H9 (cell line): Measurements from ENCODE around the gene NUDT15. TPM values are rescaled to one million over a fixed set of nuclear protein-coding genes. Genes with fewer than 3 reads are reported as not detected.

Experiments
- DNase-seq: peaks from one replicate; pipeline ENCODE4 v3.0.0-alpha.2; 2017
- H2AFZ ChIP-seq: one replicate; pipeline ENCODE4 v1.6.1; 2013; ENCODE audit warnings: mild to moderate bottlenecking, low read length, control low read depth, moderate library complexity
- H2AK5ac ChIP-seq: 2 replicates; pipeline ENCODE4 v1.6.1; 2013; ENCODE audit warnings: low read length, control low read depth, mixed read lengths; ENCODE audit not compliant: insufficient read length
- H2BK120ac ChIP-seq: one replicate; pipeline ENCODE4 v1.6.1; 2013; ENCODE audit warnings: low read depth, mild to moderate bottlenecking, low read length, control low read depth, inconsistent platforms; ENCODE audit not compliant: poor library complexity, severe bottlenecking
- H2BK12ac ChIP-seq: 2 replicates; pipeline ENCODE4 v1.6.1; 2013; ENCODE audit warnings: low read length, control low read depth, mixed read lengths, low read depth; ENCODE audit not compliant: insufficient read length
- H2BK15ac ChIP-seq: 2 replicates; pipeline ENCODE4 v1.6.1; 2013; ENCODE audit warnings: low read depth, low read length, control low read depth
- H2BK20ac ChIP-seq: one replicate; pipeline ENCODE4 v1.6.1; 2013; ENCODE audit warnings: low read depth, mild to moderate bottlenecking, low read length, control low read depth, inconsistent platforms; ENCODE audit not compliant: poor library complexity, severe bottlenecking
- H2BK5ac ChIP-seq: 2 replicates; pipeline ENCODE4 v1.6.1; 2013; ENCODE audit warnings: low read length, control low read depth, mixed read lengths; ENCODE audit not compliant: insufficient read length
- H3K14ac ChIP-seq: 2 replicates; pipeline ENCODE4 v1.6.1; 2013; ENCODE audit warnings: low read length, control low read depth; ENCODE audit not compliant: insufficient read depth
- H3K18ac ChIP-seq: 2 replicates; pipeline ENCODE4 v1.6.1; 2013; ENCODE audit warnings: low read depth, mild to moderate bottlenecking, mixed read lengths, low read length, control low read depth; ENCODE audit not compliant: insufficient read length
- H3K23ac ChIP-seq: 2 replicates; pipeline ENCODE4 v1.6.1; 2013; ENCODE audit warnings: low read length, control low read depth, mixed read lengths, low read depth; ENCODE audit not compliant: insufficient read length
- H3K23me2 ChIP-seq: 2 replicates; pipeline ENCODE4 v1.6.1; 2013; ENCODE audit warnings: low read depth, mild to moderate bottlenecking, mixed read lengths, low read length, control low read depth; ENCODE audit not compliant: insufficient read length, poor library complexity, severe bottlenecking
- H3K27ac ChIP-seq: 2 replicates; pipeline ENCODE4 v1.5.1; 2013; ENCODE audit warnings: low read length, control low read depth, mixed read lengths, low read depth; ENCODE audit not compliant: insufficient read length
- H3K27me3 ChIP-seq: 2 replicates; pipeline ENCODE4 v1.6.1; 2013; ENCODE audit warnings: low read length, control low read depth, inconsistent platforms; ENCODE audit not compliant: insufficient read depth
- H3K4ac ChIP-seq: 2 replicates; pipeline ENCODE4 v1.6.1; 2013; ENCODE audit warnings: low read depth, mild to moderate bottlenecking, control low read depth, inconsistent platforms, low read length, moderate library complexity
- H3K4me1 ChIP-seq: 2 replicates; pipeline ENCODE4 v1.6.1; 2013; ENCODE audit warnings: low read length, control low read depth, inconsistent platforms; ENCODE audit not compliant: insufficient read depth
- H3K4me2 ChIP-seq: 2 replicates; pipeline ENCODE4 v1.6.1; 2013; ENCODE audit warnings: low read length, control low read depth, mixed read lengths; ENCODE audit not compliant: insufficient read length, insufficient read depth
- H3K56ac ChIP-seq: 2 replicates; pipeline ENCODE4 v1.6.1; 2013; ENCODE audit warnings: low read depth, mild to moderate bottlenecking, mixed read lengths, low read length, control low read depth; ENCODE audit not compliant: insufficient read length
- H3K79me1 ChIP-seq: 2 replicates; pipeline ENCODE4 v1.6.1; 2013; ENCODE audit warnings: low read depth, mild to moderate bottlenecking, moderate library complexity, low read length, control low read depth, inconsistent platforms; ENCODE audit not compliant: insufficient read depth, poor library complexity, severe bottlenecking
- H3K79me2 ChIP-seq: 2 replicates; pipeline ENCODE4 v1.6.1; 2013; ENCODE audit warnings: low read length, control low read depth, inconsistent platforms; ENCODE audit not compliant: insufficient read depth
- H3K9ac ChIP-seq: 2 replicates; pipeline ENCODE4 v1.6.1; 2013; ENCODE audit warnings: low read length, control low read depth, mixed read lengths; ENCODE audit not compliant: insufficient read length; ENCODE audit errors: extremely low read depth
- H3K9me3 ChIP-seq: one replicate; pipeline ENCODE4 v1.6.1; 2013; ENCODE audit warnings: low read depth, low read length, inconsistent platforms; ENCODE audit not compliant: control insufficient read depth
- H3T11ph ChIP-seq: one replicate; pipeline ENCODE4 v1.6.1; 2013; ENCODE audit warnings: mild to moderate bottlenecking, low read length, control low read depth, inconsistent platforms
- H4K20me1 ChIP-seq: one replicate; pipeline ENCODE4 v1.6.1; 2013; ENCODE audit not compliant: control insufficient read depth, insufficient read length, insufficient read depth
- H4K5ac ChIP-seq: 2 replicates; pipeline ENCODE4 v1.6.1; 2013; ENCODE audit warnings: low read depth, mild to moderate bottlenecking, mixed read lengths, low read length, control low read depth; ENCODE audit not compliant: insufficient read length
- H4K8ac ChIP-seq: replicated peaks from 2 replicates; pipeline ENCODE4 v1.6.1; 2013; ENCODE audit warnings: low read length, control low read depth, mixed read lengths, low read depth; ENCODE audit not compliant: insufficient read length
- H4K91ac ChIP-seq: 2 replicates; pipeline ENCODE4 v1.6.1; 2013; ENCODE audit warnings: low read depth, mild to moderate bottlenecking, moderate library complexity, mixed read lengths, low read length, control low read depth; ENCODE audit not compliant: insufficient read length
- H3K27ac Mint-ChIP-seq, 3 experiments: 2 replicates in 2 of 3; 3 replicates in 1 of 3; pipeline ENCODE4 v1.8.0; 2020 to 2021; ENCODE audit warnings: mixed read lengths in 3 of 3, mild to moderate bottlenecking in 1 of 3, moderate library complexity in 1 of 3
- H3K27me3 Mint-ChIP-seq: 2 replicates; pipeline ENCODE4 v1.8.0; 2021; ENCODE audit warnings: low read depth, mild to moderate bottlenecking, moderate library complexity, mixed read lengths
- H3K36me3 Mint-ChIP-seq, 3 experiments: 2 replicates in 2 of 3; 3 replicates in 1 of 3; pipeline ENCODE4 v1.8.0; 2020 to 2021; ENCODE audit warnings: low read depth in 3 of 3, mixed read lengths in 3 of 3; ENCODE audit not compliant: insufficient read depth in 1 of 3
- H3K4me1 Mint-ChIP-seq, 2 experiments: 2 replicates each; pipeline ENCODE4 v1.8.0; 2020; ENCODE audit warnings: mixed read lengths in 2 of 2
- H3K4me3 Mint-ChIP-seq, 2 experiments: 2 replicates in 1 of 2; 3 replicates in 1 of 2; pipeline ENCODE4 v1.8.0; 2020 to 2021; ENCODE audit warnings: mild to moderate bottlenecking in 2 of 2, mixed read lengths in 2 of 2, moderate library complexity in 1 of 2
- H3K9me3 Mint-ChIP-seq, 2 experiments: 2 replicates in 1 of 2; 3 replicates in 1 of 2; pipeline ENCODE4 v1.8.0; 2020; ENCODE audit warnings: mild to moderate bottlenecking in 2 of 2, mixed read lengths in 2 of 2, moderate library complexity in 1 of 2
- WGBS: extraction: QIAGEN DNeasy Blood & Tissue Kit; methylation state at CpG from one replicate; pipeline ENCODE4 v1.1.7; 2013; ENCODE audit warnings: missing lambda C conversion rate, low lambda C conversion rate, mixed read lengths; ENCODE audit not compliant: insufficient read length; ENCODE audit errors: extremely low coverage; 5-methylcytosine and 5-hydroxymethylcytosine counted together
- total RNA-seq: library from RNA; stranded (reverse); gene quantifications from 2 replicates; pipeline ENCODE4 v1.2.1, GENCODE V29; 2021
- TF ChIP-seq, protein P1 (sequence below): fragments of 200-600 bp; sonication (generic); conservative IDR thresholded peaks from 3 replicates; pipeline ENCODE4 v1.8.0; 2021; ENCODE audit warnings: antibody characterized with exemption, mild to moderate bottlenecking

The NUDT15 gene
- total RNA-seq, 1 experiment from 2014 or later, result 50.5 TPM

DNA sequence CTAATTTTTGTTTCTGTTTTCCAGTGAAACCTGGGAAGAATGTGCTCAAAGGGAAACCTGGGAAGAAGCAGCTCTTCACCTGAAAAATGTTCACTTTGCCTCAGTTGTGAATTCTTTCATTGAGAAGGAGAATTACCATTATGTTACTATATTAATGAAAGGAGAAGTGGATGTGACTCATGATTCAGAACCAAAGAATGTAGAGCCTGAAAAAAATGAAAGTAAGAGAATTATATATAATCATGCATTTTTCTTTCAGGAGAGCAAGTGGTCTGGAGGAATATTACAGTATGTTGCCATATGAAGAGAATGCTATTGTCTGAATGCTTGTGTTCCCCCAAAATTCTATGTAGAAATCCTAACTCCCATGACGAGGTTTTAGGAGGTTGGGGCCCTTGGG, 3.4 kb downstream of the NUDT15 start:
- Histone ChIP-seq H3K79me2 (0 out of 2 replicates have a peak, but pooled peaks cover 2% of the 10 kb centered on the region), H3K4me2 (no peak overlapping the region), H3K9me3 (no peaks in the 10 kb centered on the region), H2AFZ (no peak overlapping the region), H2BK15ac (no peak overlapping the region), H3K23ac (no peak overlapping the region), H4K5ac (no peak overlapping the region), H4K20me1 (no peaks in the 10 kb centered on the region), H3K14ac (no peak overlapping the region), H3K56ac (no peak overlapping the region), H2BK5ac (no peak overlapping the region), H3T11ph (no peak overlapping the region), H3K27ac (no peak overlapping the region), H4K91ac (no peak overlapping the region), H2BK12ac (no peak overlapping the region), H3K4me1 (0 out of 2 replicates have a peak, but pooled peaks cover 3% of the 10 kb centered on the region), H2AK5ac (no peak overlapping the region), H2BK20ac (no peak overlapping the region), H3K23me2 (peaks cover 4% of the 10 kb centered on the region), H3K9ac (no peak overlapping the region), H3K79me1 (no peaks in the 10 kb centered on the region), H3K27me3 (no peaks in the 10 kb centered on the region), H4K8ac (no peak overlapping the region), H3K4ac (no peak overlapping the region), H3K18ac (no peak overlapping the region), H2BK120ac (no peak overlapping the region)
- Mint-ChIP-seq H3K36me3 (peaks cover 17 to 36% (median 24%) of the 10 kb centered on the region in 3 experiments), H3K4me3 (no peak overlapping the region), H3K4me1 (peaks cover 17 to 18% of the 10 kb centered on the region in 2 experiments), H3K9me3 (peaks cover 0 to 2% of the 10 kb centered on the region in 2 experiments; a peak in 1 of 5 replicates), H3K27ac (no peak overlapping the region), H3K27me3 (no peaks in the 10 kb centered on the region)
- DNase-seq, result no peak
- TF ChIP-seq, protein P1, sequence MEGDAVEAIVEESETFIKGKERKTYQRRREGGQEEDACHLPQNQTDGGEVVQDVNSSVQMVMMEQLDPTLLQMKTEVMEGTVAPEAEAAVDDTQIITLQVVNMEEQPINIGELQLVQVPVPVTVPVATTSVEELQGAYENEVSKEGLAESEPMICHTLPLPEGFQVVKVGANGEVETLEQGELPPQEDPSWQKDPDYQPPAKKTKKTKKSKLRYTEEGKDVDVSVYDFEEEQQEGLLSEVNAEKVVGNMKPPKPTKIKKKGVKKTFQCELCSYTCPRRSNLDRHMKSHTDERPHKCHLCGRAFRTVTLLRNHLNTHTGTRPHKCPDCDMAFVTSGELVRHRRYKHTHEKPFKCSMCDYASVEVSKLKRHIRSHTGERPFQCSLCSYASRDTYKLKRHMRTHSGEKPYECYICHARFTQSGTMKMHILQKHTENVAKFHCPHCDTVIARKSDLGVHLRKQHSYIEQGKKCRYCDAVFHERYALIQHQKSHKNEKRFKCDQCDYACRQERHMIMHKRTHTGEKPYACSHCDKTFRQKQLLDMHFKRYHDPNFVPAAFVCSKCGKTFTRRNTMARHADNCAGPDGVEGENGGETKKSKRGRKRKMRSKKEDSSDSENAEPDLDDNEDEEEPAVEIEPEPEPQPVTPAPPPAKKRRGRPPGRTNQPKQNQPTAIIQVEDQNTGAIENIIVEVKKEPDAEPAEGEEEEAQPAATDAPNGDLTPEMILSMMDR, result no peak
- WGBS, result no CpG with 5 or more reads among the region's 1 CpG
